ENCODE data around the gene NTMT1.

Gene NTMT1

GRCh38 chr9:129650680-129651235, 24.8 kb downstream of the NTMT1 start:
- no peak overlapping the region for H3K4ac ChIP-seq (ENCODE audit: low read length)
- H2BK15ac ChIP-seq (ENCODE audit: low read length), result no peak overlapping the region
- H2BK12ac ChIP-seq (ENCODE audit: low read length), result no peak overlapping the region
- DNase-seq (ENCODE audit: low spot score), result no peak
- no peak overlapping the region for H3K14ac ChIP-seq (ENCODE audit: low read length)
- H3K4me3 ChIP-seq (ENCODE audit: low read length in 2 of 2), result no peak overlapping the region
- WGBS, 2 donors (ENCODE audit: extremely low coverage in 2 of 2, insufficient read length in 2 of 2, insufficient replicate concordance in 1 of 2), result no CpG with 5 or more reads among the region's 10 CpGs
- no peaks in the 10 kb centered on the region for H3K79me1 ChIP-seq (ENCODE audit: low read depth, low read length)
- H3K36me3 ChIP-seq (replicated peaks in 1 of 2; ENCODE audit: control insufficient read depth in 2 of 2, insufficient read depth in 2 of 2, low read length in 2 of 2), result no peaks in the 10 kb centered on the region
- H2BK120ac ChIP-seq (ENCODE audit: low read depth, low read length), result no peak overlapping the region
- no peak overlapping the region for H4K8ac ChIP-seq (ENCODE audit: low read depth, low read length)
- peaks cover 0 to 40% (median 0%) of the 10 kb centered on the region in 3 experiments for H3K27me3 ChIP-seq (ENCODE audit: control insufficient read depth in 3 of 3, insufficient read depth in 3 of 3, low read depth in 1 of 3, low read length in 3 of 3)
- H4K91ac ChIP-seq (ENCODE audit: low read depth, low read length, poor library complexity), result no peak overlapping the region
- no peak overlapping the region for H3K9ac ChIP-seq (ENCODE audit: low read depth, low read length, poor library complexity)
- H3K27ac ChIP-seq (replicated peaks; ENCODE audit: low read length), result no peak overlapping the region
- H3K4me1 ChIP-seq (ENCODE audit: control insufficient read depth in 2 of 2, insufficient read depth in 1 of 2, low read depth in 1 of 2, low read length in 2 of 2), result peaks cover 0 to 17% of the 10 kb centered on the region in 2 donors
- no peak overlapping the region for H3K23ac ChIP-seq (ENCODE audit: low read depth, low read length, poor library complexity)
- peaks cover 0 to 3% of the 10 kb centered on the region in 2 donors for H3K9me3 ChIP-seq (replicated peaks in 1 of 2; ENCODE audit: control insufficient read depth in 2 of 2, insufficient read depth in 1 of 2, low read depth in 1 of 2, low read length in 2 of 2)
- no peak overlapping the region for H2AFZ ChIP-seq (ENCODE audit: low read length)
- no peak overlapping the region for H3K4me2 ChIP-seq (ENCODE audit: insufficient read depth, low read length, poor library complexity, severe bottlenecking)
- no peak overlapping the region for H2AK5ac ChIP-seq (ENCODE audit: low read depth, low read length)
- H3K18ac ChIP-seq (ENCODE audit: low read length), result no peak overlapping the region
- no peak overlapping the region for H2BK5ac ChIP-seq (ENCODE audit: low read length)

- no peak overlapping the region for H3K23ac ChIP-seq (ENCODE audit: low read depth, low read length, poor library complexity)
- H2AFZ ChIP-seq (ENCODE audit: low read length), result no peak overlapping the region
- no peak overlapping the region for H3K18ac ChIP-seq (ENCODE audit: low read length)
- H3K36me3 ChIP-seq (replicated peaks in 1 of 2; ENCODE audit: control insufficient read depth in 2 of 2, insufficient read depth in 2 of 2, low read length in 2 of 2), result peaks cover 0 to 2% of the 10 kb centered on the region in 2 donors
- H3K4me2 ChIP-seq (ENCODE audit: insufficient read depth, low read length, poor library complexity, severe bottlenecking), result no peak overlapping the region
- no peak overlapping the region for H2BK12ac ChIP-seq (ENCODE audit: low read length)
- peaks cover 0 to 55% (median 0%) of the 10 kb centered on the region in 3 experiments for H3K27me3 ChIP-seq (ENCODE audit: control insufficient read depth in 3 of 3, insufficient read depth in 3 of 3, low read depth in 1 of 3, low read length in 3 of 3)
- no peak overlapping the region for H3K4ac ChIP-seq (ENCODE audit: low read length)
- peaks cover 0 to 4% of the 10 kb centered on the region in 2 donors for H3K9me3 ChIP-seq (replicated peaks in 1 of 2; ENCODE audit: control insufficient read depth in 2 of 2, insufficient read depth in 1 of 2, low read depth in 1 of 2, low read length in 2 of 2)
- no peak overlapping the region for H4K91ac ChIP-seq (ENCODE audit: low read depth, low read length, poor library complexity)
- no peak overlapping the region for H2BK15ac ChIP-seq (ENCODE audit: low read length)
- no peak for DNase-seq (ENCODE audit: low spot score)
- H2BK120ac ChIP-seq (ENCODE audit: low read depth, low read length), result no peak overlapping the region
- no peak overlapping the region for H3K9ac ChIP-seq (ENCODE audit: low read depth, low read length, poor library complexity)
- H3K4me1 ChIP-seq (ENCODE audit: control insufficient read depth in 2 of 2, insufficient read depth in 1 of 2, low read depth in 1 of 2, low read length in 2 of 2), result peaks cover 0 to 8% of the 10 kb centered on the region in 2 donors
- WGBS, 2 donors (ENCODE audit: extremely low coverage in 2 of 2, insufficient read length in 2 of 2, insufficient replicate concordance in 1 of 2), result no CpG with 5 or more reads among the region's 19 CpGs
- no peak overlapping the region for H2BK5ac ChIP-seq (ENCODE audit: low read length)
- no peak overlapping the region for H3K14ac ChIP-seq (ENCODE audit: low read length)
- H3K27ac ChIP-seq (replicated peaks; ENCODE audit: low read length), result no peak overlapping the region
- no peak overlapping the region for H2AK5ac ChIP-seq (ENCODE audit: low read depth, low read length)
- H3K4me3 ChIP-seq (ENCODE audit: low read length in 2 of 2), result no peak overlapping the region
- H3K79me1 ChIP-seq (ENCODE audit: low read depth, low read length), result no peaks in the 10 kb centered on the region
- H4K8ac ChIP-seq (ENCODE audit: low read depth, low read length), result no peak overlapping the region
Measured at GRCh38 chr9:129653823-129654553, 28.0 kb downstream of the NTMT1 start.

GRCh38 chr9:129654554-129655040, 28.6 kb downstream of the NTMT1 start:
- peaks cover 0 to 53% (median 0%) of the 10 kb centered on the region in 3 experiments for H3K27me3 ChIP-seq (ENCODE audit: control insufficient read depth in 3 of 3, insufficient read depth in 3 of 3, low read depth in 1 of 3, low read length in 3 of 3)
- H3K4me2 ChIP-seq (ENCODE audit: insufficient read depth, low read length, poor library complexity, severe bottlenecking), result no peak overlapping the region
- H2AK5ac ChIP-seq (ENCODE audit: low read depth, low read length), result peak overlapping the region; percentile 74
- H3K4ac ChIP-seq (ENCODE audit: low read length), result no peak overlapping the region
- H3K9ac ChIP-seq (ENCODE audit: low read depth, low read length, poor library complexity), result no peak overlapping the region
- no peaks in the 10 kb centered on the region for H3K79me1 ChIP-seq (ENCODE audit: low read depth, low read length)
- no peak overlapping the region for H4K91ac ChIP-seq (ENCODE audit: low read depth, low read length, poor library complexity)
- peaks cover 0 to 2% of the 10 kb centered on the region in 2 donors for H3K36me3 ChIP-seq (replicated peaks in 1 of 2; ENCODE audit: control insufficient read depth in 2 of 2, insufficient read depth in 2 of 2, low read length in 2 of 2)
- no peak overlapping the region for H2BK5ac ChIP-seq (ENCODE audit: low read length)
- no peak overlapping the region for H3K27ac ChIP-seq (replicated peaks; ENCODE audit: low read length)
- peaks cover 0 to 4% of the 10 kb centered on the region in 2 donors for H3K9me3 ChIP-seq (replicated peaks in 1 of 2; ENCODE audit: control insufficient read depth in 2 of 2, insufficient read depth in 1 of 2, low read depth in 1 of 2, low read length in 2 of 2)
- no peak overlapping the region for H3K4me3 ChIP-seq (ENCODE audit: low read length in 2 of 2)
- H3K23ac ChIP-seq (ENCODE audit: low read depth, low read length, poor library complexity), result no peak overlapping the region
- H3K4me1 ChIP-seq (ENCODE audit: control insufficient read depth in 2 of 2, insufficient read depth in 1 of 2, low read depth in 1 of 2, low read length in 2 of 2), result peaks cover 0 to 8% of the 10 kb centered on the region in 2 donors
- H4K8ac ChIP-seq (ENCODE audit: low read depth, low read length), result no peak overlapping the region
- H2BK12ac ChIP-seq (ENCODE audit: low read length), result peak overlapping the region; percentile 75
- peak overlapping the region; percentile 83 for H2BK15ac ChIP-seq (ENCODE audit: low read length)
- no peak overlapping the region for H3K18ac ChIP-seq (ENCODE audit: low read length)
- no CpG with 5 or more reads among the region's 20 CpGs for WGBS, 2 donors (ENCODE audit: extremely low coverage in 2 of 2, insufficient read length in 2 of 2, insufficient replicate concordance in 1 of 2)
- H3K14ac ChIP-seq (ENCODE audit: low read length), result no peak overlapping the region
- no peak overlapping the region for H2BK120ac ChIP-seq (ENCODE audit: low read depth, low read length)
- no peak overlapping the region for H2AFZ ChIP-seq (ENCODE audit: low read length)
- no peak for DNase-seq (ENCODE audit: low spot score)

GRCh38 chr9:129655154-129655553, 29.2 kb downstream of the NTMT1 start:
- no peak overlapping the region for H2BK5ac ChIP-seq (ENCODE audit: low read length)
- H4K8ac ChIP-seq (ENCODE audit: low read depth, low read length), result peak overlapping the region; percentile 43
- H3K4me1 ChIP-seq (ENCODE audit: control insufficient read depth in 2 of 2, insufficient read depth in 1 of 2, low read depth in 1 of 2, low read length in 2 of 2), result peaks cover 0 to 5% of the 10 kb centered on the region in 2 donors
- no peak overlapping the region for H2AFZ ChIP-seq (ENCODE audit: low read length)
- H2BK15ac ChIP-seq (ENCODE audit: low read length), result no peak overlapping the region
- no peak overlapping the region for H3K18ac ChIP-seq (ENCODE audit: low read length)
- no CpG with 5 or more reads among the region's 7 CpGs for WGBS, 2 donors (ENCODE audit: extremely low coverage in 2 of 2, insufficient read length in 2 of 2, insufficient replicate concordance in 1 of 2)
- H3K9me3 ChIP-seq (replicated peaks in 1 of 2; ENCODE audit: control insufficient read depth in 2 of 2, insufficient read depth in 1 of 2, low read depth in 1 of 2, low read length in 2 of 2), result peaks cover 0 to 4% of the 10 kb centered on the region in 2 donors
- H2BK12ac ChIP-seq (ENCODE audit: low read length), result no peak overlapping the region
- no peak overlapping the region for H3K14ac ChIP-seq (ENCODE audit: low read length)
- H3K27ac ChIP-seq (replicated peaks; ENCODE audit: low read length), result no peak overlapping the region
- peaks cover 0 to 2% of the 10 kb centered on the region in 2 donors for H3K36me3 ChIP-seq (replicated peaks in 1 of 2; ENCODE audit: control insufficient read depth in 2 of 2, insufficient read depth in 2 of 2, low read length in 2 of 2)
- H3K23ac ChIP-seq (ENCODE audit: low read depth, low read length, poor library complexity), result peak overlapping the region; percentile 80
- H3K4ac ChIP-seq (ENCODE audit: low read length), result no peak overlapping the region
- no peak overlapping the region for H3K9ac ChIP-seq (ENCODE audit: low read depth, low read length, poor library complexity)
- H3K4me3 ChIP-seq (ENCODE audit: low read length in 2 of 2), result no peak overlapping the region
- H2AK5ac ChIP-seq (ENCODE audit: low read depth, low read length), result no peak overlapping the region
- DNase-seq (ENCODE audit: low spot score), result no peak
- no peak overlapping the region for H3K4me2 ChIP-seq (ENCODE audit: insufficient read depth, low read length, poor library complexity, severe bottlenecking)
- no peaks in the 10 kb centered on the region for H3K79me1 ChIP-seq (ENCODE audit: low read depth, low read length)
- H3K27me3 ChIP-seq (ENCODE audit: control insufficient read depth in 3 of 3, insufficient read depth in 3 of 3, low read depth in 1 of 3, low read length in 3 of 3), result peaks cover 0 to 48% (median 0%) of the 10 kb centered on the region in 3 experiments
- no peak overlapping the region for H4K91ac ChIP-seq (ENCODE audit: low read depth, low read length, poor library complexity)
- H2BK120ac ChIP-seq (ENCODE audit: low read depth, low read length), result no peak overlapping the region

Data from neuronal stem cell (in vitro differentiated cells).